Measurements from ENCODE around the gene PRDX5.

GRCh38 chr11:64314805-64315561 lies 2.9 kb upstream of the PRDX5 start:
- TF ChIP-seq ETV6 (CRISPR knock-in tag; IDR thresholded peaks at IDR 0.05) (no peak), ZNF512 (CRISPR knock-in tag; IDR thresholded peaks at IDR 0.05; ENCODE audit: borderline replicate concordance) (no peak), CTCF (IDR thresholded peaks at IDR 0.05) (no peak)
